ENCODE results near the gene ZFPM1. TPM values are rescaled to one million over a fixed set of nuclear protein-coding genes. Genes with fewer than 3 reads are reported as not detected.
"Not testable (repeated sequence)": the region's sequence is repeated elsewhere in the genome, so short reads cannot be mapped to it uniquely, and the experiment has no call there.

The ZFPM1 gene
- total RNA-seq, 1 donor from 2014 or later = 19.3 TPM

GRCh38 chr16:88464447-88465318, 11.6 kb downstream of the ZFPM1 start:
- intact Hi-C loops (cut with micrococcal nuclease) = no loop called here
- H3K27ac Mint-ChIP-seq = no peak overlapping the region
- H3K4me1 Mint-ChIP-seq = peaks cover 24% of the 10 kb centered on the region
- no peaks in the 10 kb centered on the region for H3K27me3 Mint-ChIP-seq
- H3K9me3 Mint-ChIP-seq = no peaks in the 10 kb centered on the region
- H3K36me3 Mint-ChIP-seq (ENCODE audit: low read depth) = no peaks in the 10 kb centered on the region
- no peak for DNase-seq
- H3K4me3 Mint-ChIP-seq = no peak overlapping the region

- peaks cover 24% of the 10 kb centered on the region for H3K4me1 Mint-ChIP-seq
- intact Hi-C loops (cut with micrococcal nuclease) = no loop called here
These were observed 12.4 kb downstream of the ZFPM1 start for GRCh38 chr16:88465387-88465983.

GRCh38 chr16:88466175-88466862, 13.2 kb downstream of the ZFPM1 start:
- intact Hi-C loops (cut with micrococcal nuclease) = no loop called here
- Mint-ChIP-seq H3K4me3 (no peak overlapping the region), H3K27ac (peak overlapping the region; percentile 15), H3K27me3 (no peaks in the 10 kb centered on the region), H3K36me3 (ENCODE audit: low read depth) (no peaks in the 10 kb centered on the region), H3K4me1 (peaks cover 24% of the 10 kb centered on the region), H3K9me3 (no peaks in the 10 kb centered on the region)
- no peak for DNase-seq

More at GRCh38 chr16:88465387-88465983, 12.4 kb downstream of the ZFPM1 start:
- Mint-ChIP-seq H3K9me3 (no peaks in the 10 kb centered on the region), H3K36me3 (ENCODE audit: low read depth) (no peaks in the 10 kb centered on the region), H3K27ac (no peak overlapping the region), H3K4me3 (no peak overlapping the region), H3K27me3 (no peaks in the 10 kb centered on the region)
- DNase-seq = no peak

GRCh38 chr16:88466949-88467348, 13.9 kb downstream of the ZFPM1 start:
- Mint-ChIP-seq H3K9me3 (no peaks in the 10 kb centered on the region), H3K36me3 (ENCODE audit: low read depth) (no peaks in the 10 kb centered on the region), H3K27me3 (no peaks in the 10 kb centered on the region), H3K4me3 (no peak overlapping the region), H3K4me1 (peaks cover 22% of the 10 kb centered on the region), H3K27ac (no peak overlapping the region)
- DNase-seq = no peak
- intact Hi-C loops (cut with micrococcal nuclease) = no loop called here

GRCh38 chr16:88467541-88467944, 14.5 kb downstream of the ZFPM1 start:
- Mint-ChIP-seq H3K27ac (no peak overlapping the region), H3K4me1 (peaks cover 22% of the 10 kb centered on the region), H3K36me3 (ENCODE audit: low read depth) (no peaks in the 10 kb centered on the region), H3K4me3 (no peak overlapping the region), H3K27me3 (no peaks in the 10 kb centered on the region), H3K9me3 (no peaks in the 10 kb centered on the region)
- DNase-seq = no peak
- intact Hi-C loops (cut with micrococcal nuclease) = no loop called here

- intact Hi-C loops (cut with micrococcal nuclease) = no loop called here
- H3K27me3 Mint-ChIP-seq = no peaks in the 10 kb centered on the region
- H3K9me3 Mint-ChIP-seq = no peaks in the 10 kb centered on the region
These were observed 15.4 kb downstream of the ZFPM1 start for GRCh38 chr16:88468275-88469129.

GRCh38 chr16:88469615-88470395, 16.7 kb downstream of the ZFPM1 start:
- Mint-ChIP-seq H3K27ac (no peak overlapping the region), H3K27me3 (no peaks in the 10 kb centered on the region), H3K4me3 (peak overlapping the region; percentile 15), H3K36me3 (ENCODE audit: low read depth) (no peaks in the 10 kb centered on the region), H3K9me3 (no peaks in the 10 kb centered on the region), H3K4me1 (peaks cover 24% of the 10 kb centered on the region)
- intact Hi-C loops (cut with micrococcal nuclease) = no loop called here
- DNase-seq = peak; percentile 71

More at GRCh38 chr16:88468275-88469129, 15.4 kb downstream of the ZFPM1 start:
- Mint-ChIP-seq H3K4me1 (peaks cover 24% of the 10 kb centered on the region), H3K36me3 (ENCODE audit: low read depth) (no peaks in the 10 kb centered on the region), H3K27ac (no peak overlapping the region), H3K4me3 (no peak overlapping the region)
- no peak for DNase-seq

GRCh38 chr16:88470396-88470680, 17.3 kb downstream of the ZFPM1 start:
- H3K4me3 Mint-ChIP-seq; H3K27me3 Mint-ChIP-seq; intact Hi-C loops (cut with micrococcal nuclease); DNase-seq; H3K9me3 Mint-ChIP-seq; H3K36me3 Mint-ChIP-seq (ENCODE audit: low read depth); H3K27ac Mint-ChIP-seq: not testable (repeated sequence)
- H3K4me1 Mint-ChIP-seq = peaks cover 24% of the 10 kb centered on the region

- intact Hi-C loops (cut with micrococcal nuclease); DNase-seq; H3K36me3 Mint-ChIP-seq (ENCODE audit: low read depth); H3K4me3 Mint-ChIP-seq; H3K27ac Mint-ChIP-seq; H3K9me3 Mint-ChIP-seq; H3K27me3 Mint-ChIP-seq: not testable (repeated sequence)
- H3K4me1 Mint-ChIP-seq = peaks cover 24% of the 10 kb centered on the region
These were observed 17.6 kb downstream of the ZFPM1 start for GRCh38 chr16:88470696-88471095.

GRCh38 chr16:88471115-88471514, 18.0 kb downstream of the ZFPM1 start:
- H3K4me3 Mint-ChIP-seq = no peak overlapping the region
- H3K4me1 Mint-ChIP-seq = peaks cover 22% of the 10 kb centered on the region
- H3K36me3 Mint-ChIP-seq (ENCODE audit: low read depth) = no peaks in the 10 kb centered on the region
- H3K27me3 Mint-ChIP-seq = no peaks in the 10 kb centered on the region
- H3K27ac Mint-ChIP-seq = no peak overlapping the region
- H3K9me3 Mint-ChIP-seq = no peaks in the 10 kb centered on the region
- intact Hi-C loops (cut with micrococcal nuclease) = no loop called here
- no peak for DNase-seq

GRCh38 chr16:88471575-88471974, 18.5 kb downstream of the ZFPM1 start:
- H3K36me3 Mint-ChIP-seq (ENCODE audit: low read depth) = no peaks in the 10 kb centered on the region
- no peak overlapping the region for H3K27ac Mint-ChIP-seq
- intact Hi-C loops (cut with micrococcal nuclease) = no loop called here

GRCh38 chr16:88472069-88472468, 19.0 kb downstream of the ZFPM1 start:
- Mint-ChIP-seq H3K36me3 (ENCODE audit: low read depth) (no peaks in the 10 kb centered on the region), H3K4me3 (no peak overlapping the region), H3K9me3 (no peaks in the 10 kb centered on the region), H3K27ac (no peak overlapping the region), H3K27me3 (no peaks in the 10 kb centered on the region), H3K4me1 (peaks cover 19% of the 10 kb centered on the region)
- no peak for DNase-seq
- intact Hi-C loops (cut with micrococcal nuclease) = no loop called here

More at GRCh38 chr16:88471575-88471974, 18.5 kb downstream of the ZFPM1 start:
- Mint-ChIP-seq H3K4me3 (no peak overlapping the region), H3K27me3 (no peaks in the 10 kb centered on the region), H3K4me1 (peaks cover 17% of the 10 kb centered on the region), H3K9me3 (no peaks in the 10 kb centered on the region)
- DNase-seq = no peak

- no peaks in the 10 kb centered on the region for H3K27me3 Mint-ChIP-seq
- DNase-seq = no peak
- intact Hi-C loops (cut with micrococcal nuclease) = no loop called here
- H3K4me3 Mint-ChIP-seq = no peak overlapping the region
- H3K4me1 Mint-ChIP-seq = peaks cover 24% of the 10 kb centered on the region
- no peaks in the 10 kb centered on the region for H3K36me3 Mint-ChIP-seq (ENCODE audit: low read depth)
- H3K9me3 Mint-ChIP-seq = no peaks in the 10 kb centered on the region
- H3K27ac Mint-ChIP-seq = no peak overlapping the region
These were observed 19.6 kb downstream of the ZFPM1 start for GRCh38 chr16:88472637-88473205.
